ENCODE data around the gene FCER2.

FCER2 gene

GRCh38 chr19:7732045-7732444 is 30.1 kb upstream of the FCER2 start, which contains the start of gene CLEC4G:
Gene CLEC4G (minus strand): TSS chr19:7732110. CDS start chr19:7732102, 8 bp downstream.
- no peak for DNase-seq

GRCh38 chr19:7731615-7732014 is 29.7 kb upstream of the FCER2 start:
- no peak for DNase-seq

GRCh38 chr19:7731218-7731595 is 29.3 kb upstream of the FCER2 start:
- DNase-seq = no peak

GRCh38 chr19:7730286-7731217 is 28.6 kb upstream of the FCER2 start:
- no peak for DNase-seq

GRCh38 chr19:7729831-7730285 is 27.9 kb upstream of the FCER2 start:
- DNase-seq = peak in 2 of 3 experiments; percentile 14 to 33

GRCh38 chr19:7729211-7729610 is 27.3 kb upstream of the FCER2 start:
- DNase-seq = peak in 2 of 3 experiments; percentile 12 to 14

GRCh38 chr19:7725791-7726190 is 23.9 kb upstream of the FCER2 start:
- no peak for DNase-seq

GRCh38 chr19:7722231-7722651 is 20.3 kb upstream of the FCER2 start:
- peak in 2 of 3 experiments; percentile 42 to 82 for DNase-seq

- peak in 1 of 3 experiments; percentile 10 for DNase-seq
Observed at GRCh38 chr19:7720351-7720750, 18.4 kb upstream of the FCER2 start.

GRCh38 chr19:7718668-7719067 is 16.7 kb upstream of the FCER2 start:
- DNase-seq = no peak

- DNase-seq = no peak
Observed at GRCh38 chr19:7716762-7717161, 14.8 kb upstream of the FCER2 start.

- no peak for DNase-seq
Observed at GRCh38 chr19:7715671-7716070, 13.7 kb upstream of the FCER2 start.

- DNase-seq = no peak
Observed at GRCh38 chr19:7710616-7711015, 8.7 kb upstream of the FCER2 start.

- no peak for DNase-seq
Observed at GRCh38 chr19:7709932-7710460, 8.1 kb upstream of the FCER2 start.

- no peak for DNase-seq
Observed at GRCh38 chr19:7706955-7707456, 5.1 kb upstream of the FCER2 start.

GRCh38 chr19:7706188-7706954 is 4.4 kb upstream of the FCER2 start:
- no peak for DNase-seq

- DNase-seq = no peak
Observed at GRCh38 chr19:7705387-7706187, 3.7 kb upstream of the FCER2 start.

- no peak for DNase-seq
Observed at GRCh38 chr19:7704280-7705060, 2.5 kb upstream of the FCER2 start.

GRCh38 chr19:7703332-7703731 is 1.4 kb upstream of the FCER2 start:
- DNase-seq = no peak

GRCh38 chr19:7701049-7701653 is 780 bp downstream of the FCER2 start:
- no peak for DNase-seq
